Activated CD8-positive, alpha-beta T cell treated with anti-CD3 and anti-CD28 coated beads, Interleukin-2, amount 10 ng/mL, durations not matched to agents 7 days and 5 days (primary cell): ENCODE measurements around the gene HOXB2. TPM values are rescaled to one million over a fixed set of nuclear protein-coding genes. Genes with fewer than 3 reads are reported as not detected.
A peak's percentile ranks its signal among the peaks of the same experiment; 100 is the strongest.

ENCODE experiments used
- ATAC-seq: fragments of 150-1000 bp; cut with Tn5 transposase; one replicate; pipeline ENCODE4 v1.10.0; 2021; ENCODE audit warnings: moderate library complexity
- CTCF ChIA-PET: fragments of 350-600 bp; sonication (Branson Sonifier 250); formaldehyde crosslinking; loops from one replicate; lab custom pipeline; 2021; ENCODE audit warnings: antibody characterized with exemption; lab: Charles Lee
- POLR2A ChIA-PET: fragments of 350-600 bp; sonication (Branson Sonifier 250); formaldehyde crosslinking; loops from one replicate; lab custom pipeline; 2021; ENCODE audit warnings: antibody characterized with exemption; lab: Charles Lee
- DNase-seq: peaks from one replicate; pipeline ENCODE4 v3.0.0-alpha.2; 2020
- H3K27ac Mint-ChIP-seq: one replicate; pipeline ENCODE4 v1.8.0; 2021; ENCODE audit warnings: mild to moderate bottlenecking, mixed read lengths
- H3K27me3 Mint-ChIP-seq: one replicate; pipeline ENCODE4 v1.8.0; 2021; ENCODE audit warnings: low read depth, mixed read lengths
- H3K36me3 Mint-ChIP-seq: one replicate; pipeline ENCODE4 v1.8.0; 2021; ENCODE audit warnings: low read depth, mixed read lengths
- H3K4me1 Mint-ChIP-seq: one replicate; pipeline ENCODE4 v1.8.0; 2021; ENCODE audit warnings: low read depth, mixed read lengths
- H3K4me3 Mint-ChIP-seq: one replicate; pipeline ENCODE4 v1.8.0; 2021; ENCODE audit warnings: mild to moderate bottlenecking, mixed read lengths
- H3K9me3 Mint-ChIP-seq: one replicate; pipeline ENCODE4 v1.8.0; 2022; ENCODE audit warnings: mixed read lengths; ENCODE audit not compliant: insufficient read depth
- total RNA-seq, 2 experiments: library from RNA; stranded (reverse); gene quantifications; one replicate each; pipeline ENCODE4 v1.2.3, GENCODE V29; 2021

HOXB2 gene
- total RNA-seq, 2 experiments from 2014 or later: 15.7 to 17.7 TPM

DNA sequence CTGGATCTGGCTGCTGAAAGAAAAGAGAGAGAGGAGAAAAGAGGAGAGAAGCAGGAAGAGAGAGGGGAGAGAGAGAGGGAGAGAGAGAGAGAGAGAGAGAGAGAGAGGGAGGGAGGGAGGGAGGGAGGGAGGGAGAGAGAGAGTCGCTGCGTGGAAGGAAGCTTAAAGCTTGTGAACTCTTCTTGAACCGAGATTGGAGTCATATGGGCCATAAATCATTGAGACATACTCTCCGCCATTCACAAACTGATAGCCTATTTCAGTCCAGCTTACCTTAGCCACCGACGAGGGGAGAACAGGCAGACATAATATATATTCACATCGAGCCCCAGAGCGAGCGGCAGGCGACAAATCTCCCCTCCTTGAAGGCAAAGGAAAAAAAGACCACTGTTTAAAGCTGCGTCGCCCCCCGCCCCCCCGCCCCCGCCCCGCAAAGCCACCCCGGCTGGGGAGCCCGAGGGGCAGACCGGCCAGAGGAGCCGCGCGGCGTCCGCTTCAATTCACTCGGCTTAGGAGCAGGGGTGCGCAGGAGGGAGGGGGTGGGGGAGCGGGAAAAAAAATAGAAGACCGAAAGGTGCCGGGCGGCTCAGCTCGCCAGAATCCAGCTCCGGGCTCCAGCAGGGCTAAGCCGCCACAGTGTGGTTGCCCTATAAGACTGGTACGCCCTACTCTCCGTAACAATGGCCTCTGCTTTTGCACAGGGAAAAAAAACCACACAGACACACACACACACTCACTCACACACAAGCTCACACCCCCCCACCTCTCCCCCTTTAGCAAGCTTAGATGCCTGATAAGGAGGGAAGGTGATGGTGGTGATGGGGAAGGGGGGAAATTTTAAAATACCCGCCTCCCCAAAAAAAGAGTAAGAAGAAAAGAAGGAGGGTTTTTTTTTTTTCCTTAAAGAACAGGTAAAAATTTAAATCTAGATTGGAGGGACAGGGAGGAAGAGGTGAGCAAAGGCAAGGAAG lies 10.6 kb upstream of the HOXB2 start:
- Mint-ChIP-seq H3K36me3 (peaks cover 4% of the 10 kb centered on the region), H3K4me1 (peaks cover 10% of the 10 kb centered on the region), H3K27ac (peak overlapping the region; percentile 67), H3K4me3 (peak overlapping the region; percentile 60), H3K27me3 (peaks cover 13% of the 10 kb centered on the region), H3K9me3 (no peaks in the 10 kb centered on the region)
- ChIA-PET CTCF (interaction anchor here (0.5 to 1.2 kb wide), 3 partner anchors 47 to 204 kb away, joined by 3 read pairs; no protein-coding TSS in a partner anchor), POLR2A (interaction anchor here (0.9 kb wide), 1 partner anchor 9 kb away, joined by 3 read pairs; no protein-coding TSS in a partner anchor)
- DNase-seq (no peak), ATAC-seq (peak; percentile 59)

DNA sequence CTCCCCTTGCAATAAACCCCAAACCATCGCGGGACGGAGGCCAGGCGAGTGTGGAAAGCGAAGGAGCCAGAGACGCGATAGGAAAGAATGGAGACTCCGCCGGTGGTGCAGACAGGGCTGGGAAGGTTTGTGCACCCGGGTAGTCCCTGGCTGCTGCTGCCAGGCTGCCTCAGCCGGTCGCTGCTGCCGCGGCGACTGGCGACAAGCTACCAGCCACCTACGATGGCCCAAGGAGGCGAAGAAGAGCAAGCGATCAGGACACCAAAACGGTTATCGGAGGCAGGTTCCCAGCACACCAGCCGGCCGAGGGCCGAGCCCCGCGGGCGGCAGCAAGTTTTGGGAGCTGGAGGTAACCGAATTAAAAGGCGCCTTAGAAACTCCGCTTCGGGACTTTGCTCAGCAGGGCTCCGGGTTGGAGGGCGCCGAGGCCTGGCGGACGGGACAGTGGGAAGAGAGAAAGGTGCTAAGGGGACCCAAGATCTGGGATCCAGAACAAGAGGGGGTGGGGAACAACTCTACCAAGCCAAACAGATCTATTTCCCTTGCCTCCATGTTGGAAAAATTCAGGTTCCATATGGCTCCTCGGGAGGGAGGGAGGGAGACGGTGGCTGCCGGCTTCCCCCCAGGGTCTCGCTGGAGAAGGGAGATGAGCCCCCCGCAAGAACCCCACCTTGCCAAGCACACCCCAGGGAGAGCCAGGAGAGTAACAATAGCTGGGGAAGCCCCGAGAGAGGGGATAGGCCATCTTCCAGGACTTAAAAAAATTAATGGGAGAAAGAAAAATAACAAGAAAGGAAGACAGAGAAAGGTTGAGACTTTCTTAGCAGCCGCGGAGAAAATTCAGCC lies 9.7 kb upstream of the HOXB2 start:
- Mint-ChIP-seq H3K27me3 (peaks cover 13% of the 10 kb centered on the region), H3K36me3 (peaks cover 4% of the 10 kb centered on the region), H3K9me3 (no peaks in the 10 kb centered on the region), H3K27ac (peak overlapping the region; percentile 67), H3K4me1 (peaks cover 9% of the 10 kb centered on the region), H3K4me3 (peak overlapping the region; percentile 60)
- POLR2A ChIA-PET: interaction anchor here (0.6 kb wide), 1 partner anchor 21 kb away, joined by 3 read pairs; no protein-coding TSS in a partner anchor
- DNase-seq: no peak
- ATAC-seq: no peak
- CTCF ChIA-PET: interaction anchor here (1.0 kb wide), 1 partner anchor 54 kb away, joined by 3 read pairs; no protein-coding TSS in a partner anchor

DNA sequence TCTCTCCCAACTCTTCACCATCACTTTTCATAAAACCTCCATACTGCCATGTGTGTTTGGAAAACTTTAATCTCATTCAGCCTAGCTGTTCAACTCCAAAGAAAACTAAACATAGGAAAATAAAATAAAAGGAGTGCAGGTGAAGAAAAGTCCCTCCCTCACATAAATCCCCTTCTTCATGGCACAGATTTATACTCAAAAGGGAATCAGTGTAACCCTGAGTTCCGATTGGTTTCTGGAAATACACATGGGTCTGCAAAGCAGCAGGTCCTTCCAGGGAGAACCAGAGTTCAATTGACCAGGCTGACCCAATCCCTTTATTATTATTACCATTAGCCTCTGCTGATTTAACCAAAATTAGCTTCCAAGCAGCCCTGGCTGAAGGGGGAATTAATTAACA lies 8.9 kb upstream of the HOXB2 start:
- no peak for ATAC-seq
- CTCF ChIA-PET: no interaction called here

DNA sequence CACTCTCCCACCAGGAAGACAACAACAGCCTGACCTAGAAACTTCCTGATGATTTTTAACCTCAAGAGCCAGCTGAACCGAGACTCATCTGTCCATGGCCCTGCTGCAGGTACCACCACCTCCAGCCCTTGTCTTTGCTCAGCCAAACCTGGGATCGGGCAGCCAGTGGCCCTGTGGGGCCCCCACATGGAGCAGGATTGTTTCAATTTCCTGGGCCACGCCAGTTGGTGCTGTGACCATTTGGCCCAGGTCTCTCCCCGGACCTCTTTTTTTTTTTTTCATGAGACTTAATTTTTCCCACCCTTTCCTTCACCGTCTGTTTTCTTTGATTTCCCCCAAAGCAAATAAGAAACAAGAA lies 8.3 kb upstream of the HOXB2 start:
- Mint-ChIP-seq H3K4me3 (no peak overlapping the region), H3K4me1 (peaks cover 17% of the 10 kb centered on the region), H3K36me3 (peaks cover 4% of the 10 kb centered on the region), H3K27me3 (peaks cover 9% of the 10 kb centered on the region), H3K27ac (no peak overlapping the region), H3K9me3 (no peaks in the 10 kb centered on the region)
- ChIA-PET POLR2A (no interaction called here), CTCF (no interaction called here)
- DNase-seq: no peak
- no peak for ATAC-seq

More for the DNA sequence above, 8.9 kb upstream of the HOXB2 start:
- H3K9me3 Mint-ChIP-seq: no peaks in the 10 kb centered on the region
- H3K4me3 Mint-ChIP-seq: no peak overlapping the region
- H3K27ac Mint-ChIP-seq: no peak overlapping the region
- H3K36me3 Mint-ChIP-seq: peaks cover 4% of the 10 kb centered on the region
- DNase-seq: no peak
- peaks cover 13% of the 10 kb centered on the region for H3K27me3 Mint-ChIP-seq
- POLR2A ChIA-PET: no interaction called here
- peaks cover 11% of the 10 kb centered on the region for H3K4me1 Mint-ChIP-seq

DNA sequence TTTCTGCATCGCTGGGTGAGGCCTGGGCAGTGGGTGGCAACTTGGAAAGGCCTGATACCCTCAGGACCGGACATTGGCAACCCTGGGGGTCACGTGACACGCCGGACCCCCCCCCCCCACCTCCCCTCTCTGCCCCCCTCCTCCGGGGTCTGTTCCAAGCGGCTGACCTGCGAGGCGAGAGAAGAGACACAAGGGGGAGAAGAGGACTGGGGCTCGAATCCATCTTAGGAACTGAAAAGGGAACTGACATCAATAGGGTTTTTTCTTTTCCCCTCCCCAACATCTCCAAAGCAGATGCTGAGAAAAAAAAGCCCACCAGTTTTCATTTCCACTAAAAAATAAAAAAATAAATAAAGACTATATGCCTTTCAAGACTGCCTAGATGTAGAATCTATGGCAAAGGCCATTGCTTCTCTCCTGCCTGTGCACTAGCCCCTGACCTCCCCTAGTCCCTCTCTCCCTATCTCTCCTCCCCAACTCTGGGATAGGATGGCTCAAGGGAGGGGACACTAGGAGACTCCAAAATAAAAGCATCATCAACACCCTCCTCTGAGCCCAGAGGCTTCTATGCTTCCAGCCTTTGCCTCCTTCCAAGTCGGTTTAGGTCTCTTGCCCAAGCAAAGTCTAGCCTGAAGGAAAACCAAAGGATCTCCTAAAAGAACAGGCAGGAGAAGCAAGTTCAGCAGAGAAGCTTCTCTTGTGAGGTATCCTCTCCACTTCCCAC lies 7.7 kb upstream of the HOXB2 start:
- no peaks in the 10 kb centered on the region for H3K9me3 Mint-ChIP-seq

DNA sequence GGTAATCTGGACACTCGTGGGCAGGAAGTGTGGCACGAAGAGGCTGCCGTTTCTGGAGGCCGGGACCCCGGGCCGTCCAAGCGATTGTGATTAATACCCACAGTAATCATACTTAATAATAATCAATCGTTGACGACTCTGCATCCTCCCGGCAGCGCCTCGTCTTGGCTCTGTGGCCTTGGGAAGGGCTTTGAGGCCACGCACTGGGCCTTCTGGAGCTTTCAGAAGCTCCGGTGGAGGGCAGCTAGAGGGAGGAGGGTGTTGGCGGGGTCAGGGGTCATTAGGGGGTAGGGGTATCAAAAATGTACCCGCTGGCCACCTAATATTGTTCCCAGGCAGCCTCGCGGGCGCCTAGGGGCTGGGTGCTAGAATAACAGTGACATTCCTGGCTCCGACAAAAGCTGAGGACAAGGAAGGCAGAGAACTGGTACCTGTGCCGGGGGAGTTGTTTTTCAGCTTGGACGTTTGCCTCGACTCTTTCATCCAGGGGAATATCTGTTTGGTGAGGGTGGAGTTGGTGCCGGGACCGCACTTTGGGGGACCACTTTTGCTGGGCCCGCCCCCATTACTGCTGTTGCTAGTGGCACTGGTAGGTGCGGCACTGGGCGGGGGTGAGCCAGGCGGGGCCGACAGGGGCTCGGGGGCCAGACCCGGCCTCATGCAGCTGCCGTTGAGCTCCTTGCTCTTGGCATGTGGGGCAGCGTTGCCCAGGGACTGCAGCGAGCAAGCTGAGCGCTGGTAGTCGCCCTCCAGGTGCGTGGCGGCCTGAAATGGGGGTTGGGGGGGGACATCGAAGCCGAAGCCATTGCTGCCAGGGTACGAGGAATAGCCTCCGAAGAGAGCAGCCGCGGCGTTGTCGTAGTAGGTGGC lies 6.9 kb upstream of the HOXB2 start:
- POLR2A ChIA-PET: no interaction called here
- H3K4me1 Mint-ChIP-seq: peaks cover 30% of the 10 kb centered on the region
- peaks cover 7% of the 10 kb centered on the region for H3K36me3 Mint-ChIP-seq
- ATAC-seq (no peak), DNase-seq (no peak)
- H3K4me3 Mint-ChIP-seq: no peak overlapping the region
- CTCF ChIA-PET: no interaction called here
- H3K9me3 Mint-ChIP-seq: no peaks in the 10 kb centered on the region
- H3K27ac Mint-ChIP-seq: no peak overlapping the region
- H3K27me3 Mint-ChIP-seq: peaks cover 8% of the 10 kb centered on the region

More for the DNA sequence above, 7.7 kb upstream of the HOXB2 start:
- Mint-ChIP-seq H3K4me3 (no peak overlapping the region), H3K36me3 (peaks cover 7% of the 10 kb centered on the region), H3K27ac (no peak overlapping the region), H3K4me1 (peaks cover 22% of the 10 kb centered on the region), H3K27me3 (peaks cover 9% of the 10 kb centered on the region)
- DNase-seq (no peak), ATAC-seq (no peak)
- ChIA-PET POLR2A (no interaction called here), CTCF (no interaction called here)

DNA sequence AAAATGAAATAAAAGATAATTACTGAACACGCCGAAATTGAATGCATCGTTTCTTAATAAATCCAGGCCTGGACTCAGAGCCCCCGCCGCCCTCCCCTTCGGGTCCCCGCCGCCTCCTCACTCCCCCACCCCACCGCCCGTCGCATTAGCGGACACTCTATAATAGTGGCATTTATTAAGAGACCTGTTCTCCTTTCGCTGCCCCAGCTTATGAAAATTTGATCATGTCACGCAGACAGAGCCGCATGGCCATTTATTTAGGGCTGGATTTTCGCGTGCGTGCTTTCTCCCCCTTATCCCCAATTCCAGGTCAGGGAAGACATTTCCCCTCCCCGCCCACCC lies 6.3 kb upstream of the HOXB2 start:
- Mint-ChIP-seq H3K4me3 (no peak overlapping the region), H3K27me3 (peaks cover 2% of the 10 kb centered on the region), H3K36me3 (peaks cover 7% of the 10 kb centered on the region), H3K27ac (no peak overlapping the region), H3K9me3 (no peaks in the 10 kb centered on the region), H3K4me1 (peaks cover 37% of the 10 kb centered on the region)
- DNase-seq (no peak), ATAC-seq (no peak)
- POLR2A ChIA-PET: interaction anchor here (0.6 kb wide), 1 partner anchor 23 kb away, joined by 3 read pairs; no protein-coding TSS in a partner anchor
- CTCF ChIA-PET: no interaction called here

DNA sequence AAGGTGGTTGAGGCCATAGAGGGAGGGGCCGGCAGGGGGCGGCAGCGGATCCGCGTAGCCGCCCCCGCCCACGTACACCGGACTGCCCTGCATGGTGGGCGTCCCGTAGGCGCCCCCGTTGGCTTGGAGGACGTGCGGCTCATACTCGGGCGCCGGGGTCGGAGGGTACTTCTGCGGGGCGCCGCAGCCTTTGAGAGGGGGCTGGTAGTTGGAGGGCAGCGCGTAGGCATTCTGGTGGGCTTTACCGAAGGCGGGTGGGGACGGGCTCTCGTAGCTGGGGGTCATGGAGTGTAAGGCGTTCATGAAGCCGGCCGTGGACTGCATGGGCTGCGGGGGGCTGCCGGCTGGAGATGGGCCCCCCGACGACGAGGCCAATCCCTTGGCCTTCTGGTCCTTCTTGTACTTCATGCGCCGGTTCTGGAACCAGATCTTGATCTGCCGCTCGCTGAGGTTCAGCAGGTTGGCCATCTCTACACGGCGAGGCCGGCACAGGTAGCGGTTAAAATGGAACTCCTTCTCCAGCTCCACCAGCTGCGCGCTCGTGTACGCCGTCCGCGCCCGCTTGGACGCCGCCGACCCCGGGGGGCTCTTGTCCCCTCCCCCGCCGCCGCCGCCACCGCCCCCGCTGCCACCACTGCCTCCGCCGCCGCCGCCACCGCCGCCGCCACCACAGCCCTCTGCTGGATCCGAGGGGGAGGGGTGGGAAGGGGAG lies 5.7 kb upstream of the HOXB2 start:
- Mint-ChIP-seq H3K4me3 (no peak overlapping the region), H3K27me3 (peaks cover 2% of the 10 kb centered on the region), H3K27ac (no peak overlapping the region), H3K4me1 (peaks cover 38% of the 10 kb centered on the region), H3K36me3 (peaks cover 7% of the 10 kb centered on the region), H3K9me3 (no peaks in the 10 kb centered on the region)
- no peak for ATAC-seq
- CTCF ChIA-PET: no interaction called here
- no peak for DNase-seq
- POLR2A ChIA-PET: interaction anchor here (0.6 kb wide), 1 partner anchor 24 kb away, joined by 3 read pairs; no protein-coding TSS in a partner anchor

DNA sequence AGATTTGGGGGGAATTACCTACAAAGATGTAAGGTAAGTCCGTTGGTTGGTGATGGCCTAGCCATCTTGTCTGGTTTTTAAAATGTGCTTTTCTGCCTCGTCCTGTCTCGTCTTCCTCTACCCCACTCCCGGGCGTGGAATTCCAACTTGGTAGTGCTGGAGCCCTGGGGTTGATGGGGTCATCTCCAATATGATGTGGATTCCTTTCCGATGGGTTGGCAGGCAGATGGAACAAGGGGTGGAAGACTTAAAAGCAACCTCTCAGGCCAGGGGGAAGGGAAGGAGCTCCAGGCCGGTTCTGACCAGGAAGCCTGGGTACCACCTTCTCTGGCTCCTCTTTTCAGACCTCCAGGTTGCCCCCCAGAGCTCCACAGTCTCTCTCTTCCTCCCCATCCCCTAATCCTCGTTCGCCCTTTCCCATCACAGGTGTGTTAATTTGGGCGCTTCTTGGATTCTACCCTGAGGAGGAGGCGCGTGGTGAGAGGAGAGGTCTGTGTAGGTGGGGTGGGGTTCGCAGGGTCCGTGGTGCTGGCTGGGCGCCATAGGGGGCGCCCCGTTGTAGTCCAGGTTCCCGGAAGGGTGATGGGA lies 5.1 kb upstream of the HOXB2 start:
- Mint-ChIP-seq H3K4me3 (no peak overlapping the region), H3K27me3 (no peaks in the 10 kb centered on the region), H3K36me3 (peaks cover 7% of the 10 kb centered on the region), H3K4me1 (peaks cover 41% of the 10 kb centered on the region), H3K27ac (no peak overlapping the region), H3K9me3 (no peaks in the 10 kb centered on the region)
- ChIA-PET CTCF (interaction anchor here (4.1 kb wide), 1 partner anchor 58 kb away, joined by 28 read pairs; no protein-coding TSS in a partner anchor), POLR2A (no interaction called here)
- no peak for ATAC-seq
- no peak for DNase-seq

DNA sequence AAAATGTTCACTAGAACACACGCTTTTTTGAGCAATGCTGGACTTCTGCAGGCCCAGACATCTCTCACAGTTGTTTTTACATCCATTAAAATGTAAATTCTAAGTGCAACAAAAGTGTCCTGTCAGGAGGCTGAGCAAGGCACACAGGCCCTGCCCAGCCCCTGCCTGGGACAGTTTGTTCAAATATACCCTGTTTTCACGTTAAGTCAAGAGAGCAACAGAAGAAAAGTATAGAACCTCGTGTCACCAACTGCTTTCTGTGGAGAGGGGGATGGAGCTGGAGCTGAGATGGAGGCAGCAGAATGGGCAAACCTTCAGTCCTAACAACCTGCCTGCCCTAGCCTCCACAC lies 4.3 kb upstream of the HOXB2 start:
- no peak overlapping the region for H3K27ac Mint-ChIP-seq
- peaks cover 7% of the 10 kb centered on the region for H3K36me3 Mint-ChIP-seq
- H3K27me3 Mint-ChIP-seq: peaks cover 2% of the 10 kb centered on the region
- DNase-seq: no peak
- no peaks in the 10 kb centered on the region for H3K9me3 Mint-ChIP-seq
- H3K4me3 Mint-ChIP-seq: no peak overlapping the region
- POLR2A ChIA-PET: no interaction called here
- CTCF ChIA-PET: interaction anchor here (0.9 to 4.1 kb wide), 2 partner anchors 13 to 57 kb away, joined by 3 to 28 read pairs; no protein-coding TSS in a partner anchor
- peaks cover 45% of the 10 kb centered on the region for H3K4me1 Mint-ChIP-seq
- ATAC-seq: no peak
